BE2C (cell line): ENCODE results near the gene CACNA1A.

Experiments used
- DNase-seq: peaks from one replicate; pipeline ENCODE4 v3.0.0-alpha.2; 2020
- H3K27me3 ChIP-seq: fragments of 250-450 bp; sonication (Bioruptor Pico); 2 replicates; pipeline ENCODE4 v1.5.1; 2020; ENCODE audit warnings: mild to moderate bottlenecking
- H3K36me3 ChIP-seq: fragments of 250-450 bp; sonication (Bioruptor Pico); 2 replicates; pipeline ENCODE4 v1.5.1; 2020; ENCODE audit warnings: mild to moderate bottlenecking
- H3K4me1 ChIP-seq: fragments of 250-450 bp; sonication (Bioruptor Pico); 2 replicates; pipeline ENCODE4 v1.5.1; 2020
- H3K4me3 ChIP-seq: 2 replicates; pipeline ENCODE4 v1.5.1; 2011; ENCODE audit warnings: low read depth, low read length
- H3K9me3 ChIP-seq: fragments of 250-450 bp; sonication (Bioruptor Pico); 2 replicates; pipeline ENCODE4 v1.5.1; 2020
- CTCF ChIP-seq: IDR thresholded peaks from 2 replicates; pipeline ENCODE4 v1.5.1; 2012; ENCODE audit warnings: mild to moderate bottlenecking, low read depth, low read length

The CACNA1A gene

GRCh38 chr19:13302526-13303270 lies 203.6 kb downstream of the CACNA1A start:
- peaks cover 36% of the 10 kb centered on the region for H3K27me3 ChIP-seq
- DNase-seq, result no peak

GRCh38 chr19:13301627-13302334 lies 204.5 kb downstream of the CACNA1A start:
- no peaks in the 10 kb centered on the region for H3K4me1 ChIP-seq
- DNase-seq, result no peak
- no peak for TF ChIP-seq CTCF
- H3K9me3 ChIP-seq, result no peaks in the 10 kb centered on the region
- H3K36me3 ChIP-seq, result no peaks in the 10 kb centered on the region
- H3K27me3 ChIP-seq, result peaks cover 27% of the 10 kb centered on the region
- no peak overlapping the region for H3K4me3 ChIP-seq

More at GRCh38 chr19:13302526-13303270, 203.6 kb downstream of the CACNA1A start:
- no peaks in the 10 kb centered on the region for H3K9me3 ChIP-seq
- no peak for TF ChIP-seq CTCF
- H3K4me1 ChIP-seq, result no peaks in the 10 kb centered on the region
- no peak overlapping the region for H3K4me3 ChIP-seq
- H3K36me3 ChIP-seq, result no peaks in the 10 kb centered on the region

GRCh38 chr19:13300421-13301030 lies 205.8 kb downstream of the CACNA1A start:
- Histone ChIP-seq H3K4me3 (no peak overlapping the region), H3K27me3 (peaks cover 19% of the 10 kb centered on the region), H3K9me3 (no peaks in the 10 kb centered on the region), H3K4me1 (no peaks in the 10 kb centered on the region), H3K36me3 (no peaks in the 10 kb centered on the region)
- DNase-seq, result no peak
- TF ChIP-seq CTCF, result no peak

GRCh38 chr19:13299838-13300237 lies 206.4 kb downstream of the CACNA1A start:
- Histone ChIP-seq H3K4me1 (no peaks in the 10 kb centered on the region), H3K27me3 (peaks cover 13% of the 10 kb centered on the region)

GRCh38 chr19:13298565-13299481 lies 207.5 kb downstream of the CACNA1A start:
- Histone ChIP-seq H3K4me1 (no peaks in the 10 kb centered on the region), H3K4me3 (no peak overlapping the region), H3K36me3 (no peaks in the 10 kb centered on the region), H3K9me3 (no peaks in the 10 kb centered on the region), H3K27me3 (peaks cover 9% of the 10 kb centered on the region)
- no peak for DNase-seq
- no peak for TF ChIP-seq CTCF

More at GRCh38 chr19:13299838-13300237, 206.4 kb downstream of the CACNA1A start:
- Histone ChIP-seq H3K36me3 (no peaks in the 10 kb centered on the region), H3K9me3 (no peaks in the 10 kb centered on the region), H3K4me3 (no peak overlapping the region)
- DNase-seq, result no peak
- no peak for TF ChIP-seq CTCF
